HepG2 (cell line): Measurements from ENCODE around the gene ZFYVE27. TPM values are rescaled to one million over a fixed set of nuclear protein-coding genes. Genes with fewer than 3 reads are reported as not detected.
A peak's percentile ranks its signal among the peaks of the same experiment; 100 is the strongest.

Experiments
- DMAP1 ChIP-seq: IDR thresholded peaks from 2 replicates; pipeline ENCODE4 v1.6.1; 2016
- DZIP1 ChIP-seq: sonication (generic); formaldehyde crosslinking; IDR thresholded peaks from 2 replicates; pipeline ENCODE4 v1.5.0; 2020; ENCODE audit warnings: mild to moderate bottlenecking, missing genetic modification reagents
- FOXK2 ChIP-seq: fragments of 450-650 bp; IDR thresholded peaks from 2 replicates; pipeline ENCODE4 v1.6.1; 2016
- HOXA7 ChIP-seq: sonication (generic); formaldehyde crosslinking; IDR thresholded peaks from 2 replicates; pipeline ENCODE4 v1.8.1; 2022; ENCODE audit warnings: mild to moderate bottlenecking, missing genetic modification reagents, moderate library complexity
- HOXD1 ChIP-seq: sonication (generic); formaldehyde crosslinking; IDR thresholded peaks from 2 replicates; pipeline ENCODE4 v1.5.0; 2020; ENCODE audit warnings: missing genetic modification reagents
- KAT7 ChIP-seq: IDR thresholded peaks from 2 replicates; pipeline ENCODE4 v1.6.1; 2018; ENCODE audit warnings: borderline replicate concordance, missing compliant biosample characterization
- KAT8 ChIP-seq: IDR thresholded peaks from 2 replicates; pipeline ENCODE4 v1.6.1; 2016; ENCODE audit warnings: missing genetic modification reagents, missing compliant biosample characterization
- LBX2 ChIP-seq: sonication (generic); formaldehyde crosslinking; IDR thresholded peaks from 2 replicates; pipeline ENCODE4 v1.5.0; 2020; ENCODE audit warnings: missing genetic modification reagents, mild to moderate bottlenecking, borderline replicate concordance
- MNT ChIP-seq: fragments of 450-650 bp; IDR thresholded peaks from 2 replicates; pipeline ENCODE4 v1.6.1; 2016
- NFIB ChIP-seq: sonication (generic); formaldehyde crosslinking; IDR thresholded peaks from 2 replicates; pipeline ENCODE4 v1.9.0; 2021; ENCODE audit warnings: missing genetic modification reagents, mild to moderate bottlenecking, borderline replicate concordance
- RORA ChIP-seq: sonication (generic); formaldehyde crosslinking; IDR thresholded peaks from 2 replicates; pipeline ENCODE4 v1.5.0; 2020; ENCODE audit warnings: mild to moderate bottlenecking, missing genetic modification reagents, moderate library complexity
- SETDB1 ChIP-seq: sonication (generic); formaldehyde crosslinking; IDR thresholded peaks from 2 replicates; pipeline ENCODE4 v1.5.1; 2020; ENCODE audit warnings: missing genetic modification reagents, mild to moderate bottlenecking, borderline replicate concordance
- SMC3 ChIP-seq: IDR thresholded peaks from 2 replicates; pipeline ENCODE4 v1.6.1; 2011; ENCODE audit warnings: low read length, improper control_type of control experiment
- SPEN ChIP-seq: sonication (generic); formaldehyde crosslinking; IDR thresholded peaks from 2 replicates; pipeline ENCODE4 v1.5.1; 2020; ENCODE audit warnings: low read depth, mild to moderate bottlenecking, missing genetic modification reagents
- SRSF1 ChIP-seq: fragments of 200-400 bp; formaldehyde crosslinking; optimal IDR thresholded peaks from 2 replicates; pipeline ENCODE3; 2017; ENCODE audit warnings: mild to moderate bottlenecking, low read depth, low read length, moderate library complexity
- ZBTB33 ChIP-seq: sonication (generic); formaldehyde crosslinking; IDR thresholded peaks from 2 replicates; pipeline ENCODE4 v1.4.0; 2020; ENCODE audit warnings: missing genetic modification reagents
- ZFP36L2 ChIP-seq: sonication (generic); formaldehyde crosslinking; IDR thresholded peaks from 2 replicates; pipeline ENCODE4 v1.4.0; 2020; ENCODE audit warnings: missing genetic modification reagents
- ZNF512B ChIP-seq: sonication (generic); formaldehyde crosslinking; IDR thresholded peaks from 2 replicates; pipeline ENCODE4 v1.5.1; 2020; ENCODE audit warnings: missing genetic modification reagents, mild to moderate bottlenecking, borderline replicate concordance
- ZNF615 ChIP-seq: sonication (generic); formaldehyde crosslinking; IDR thresholded peaks from 2 replicates; pipeline ENCODE4 v1.5.0; 2020; ENCODE audit warnings: mild to moderate bottlenecking, missing genetic modification reagents, borderline replicate concordance
- polyA plus RNA-seq, 8 experiments: library from polyadenylated mRNA; depleted of rRNA in 3 of 8; stranded (reverse) in 7 of 8; unstranded in 1 of 8; fragments of >200 nt; fragmentation: Illumina TruSeq in 4 of 8; extraction: Trizol in 4 of 8; gene quantifications; 2 replicates each; pipeline versions ENCODE4 v1.2.1 to v1.2.3, GENCODE V29; 2011 to 2016; ENCODE audit warnings: low read depth in 4 of 8, missing spikeins in 1 of 8, mixed read lengths in 1 of 8; ENCODE audit not compliant: insufficient read depth in 1 of 8
- total RNA-seq, 5 experiments: library from RNA; depleted of rRNA; stranded (reverse); fragments of >200 nt; fragmentation: Illumina TruSeq; extraction: Trizol; gene quantifications; 2 replicates each; pipeline ENCODE4 v1.2.3, GENCODE V29; 2016; ENCODE audit warnings: low read depth in 1 of 5

ZFYVE27 gene
- total and polyA plus RNA-seq, 2 of the 13 experiments (the other 11 are each of a cell fraction or from before 2014, with no cell fraction given), result 19.7 to 20.5 TPM

- TF ChIP-seq ZNF512B (CRISPR knock-in tag), result no peak
- TF ChIP-seq DZIP1 (CRISPR knock-in tag), result no peak
- no peak for TF ChIP-seq KAT8 (CRISPR knock-in tag)
- no peak for TF ChIP-seq SRSF1
- TF ChIP-seq SPEN (CRISPR knock-in tag), result peak; percentile 43; the same call in 1 of the 2 replicates
- no peak for TF ChIP-seq HOXA7 (CRISPR knock-in tag)
- peak; percentile 76 for TF ChIP-seq SMC3
- no peak for TF ChIP-seq MNT
- no peak for TF ChIP-seq RORA (CRISPR knock-in tag)
- TF ChIP-seq KAT7 (CRISPR knock-in tag), result no peak
- TF ChIP-seq ZNF615 (CRISPR knock-in tag), result no peak
- TF ChIP-seq NFIB (CRISPR knock-in tag), result no peak
- TF ChIP-seq HOXD1 (CRISPR knock-in tag), result no peak
- TF ChIP-seq SETDB1, result no peak
- no peak for TF ChIP-seq FOXK2
- TF ChIP-seq ZBTB33 (CRISPR knock-in tag), result 0 out of 2 replicates have a peak, but pooled peaks have one; percentile 28
- TF ChIP-seq ZFP36L2 (CRISPR knock-in tag), result no peak
- TF ChIP-seq DMAP1 (CRISPR knock-in tag), result no peak
- no peak for TF ChIP-seq LBX2
These were observed 22.4 kb downstream of the ZFYVE27 start (continued) for GRCh38 chr10:97759158-97759887.
